ENCODE results near the gene KCNQ2.

KCNQ2 gene

GRCh38 chr20:63431944-63432343 is 40.5 kb downstream of the KCNQ2 start:
- no peak for DNase-seq

DNA sequence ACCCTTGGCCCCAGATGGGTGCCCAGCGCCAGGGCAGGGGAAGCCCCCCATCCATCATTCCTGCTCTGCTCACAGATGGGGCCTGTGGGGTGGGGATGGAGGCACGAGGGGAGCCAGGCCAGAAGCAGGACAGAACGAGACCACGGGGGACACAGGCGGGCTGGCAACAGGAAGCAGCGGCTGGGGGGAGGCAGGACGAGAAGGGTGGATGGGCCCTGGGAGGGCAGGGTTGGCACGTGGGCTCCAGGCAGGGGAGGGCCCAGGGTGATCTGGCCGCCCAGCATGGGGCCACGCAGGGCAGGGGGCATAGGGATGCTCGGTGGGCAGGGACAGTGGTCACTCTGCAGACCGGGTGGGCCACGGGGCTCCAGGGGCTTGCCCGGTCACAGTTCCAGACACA is 41.6 kb downstream of the KCNQ2 start:
- no peak for DNase-seq

- no peak for DNase-seq
Measured at GRCh38 chr20:63429992-63430391, 42.5 kb downstream of the KCNQ2 start.

DNA sequence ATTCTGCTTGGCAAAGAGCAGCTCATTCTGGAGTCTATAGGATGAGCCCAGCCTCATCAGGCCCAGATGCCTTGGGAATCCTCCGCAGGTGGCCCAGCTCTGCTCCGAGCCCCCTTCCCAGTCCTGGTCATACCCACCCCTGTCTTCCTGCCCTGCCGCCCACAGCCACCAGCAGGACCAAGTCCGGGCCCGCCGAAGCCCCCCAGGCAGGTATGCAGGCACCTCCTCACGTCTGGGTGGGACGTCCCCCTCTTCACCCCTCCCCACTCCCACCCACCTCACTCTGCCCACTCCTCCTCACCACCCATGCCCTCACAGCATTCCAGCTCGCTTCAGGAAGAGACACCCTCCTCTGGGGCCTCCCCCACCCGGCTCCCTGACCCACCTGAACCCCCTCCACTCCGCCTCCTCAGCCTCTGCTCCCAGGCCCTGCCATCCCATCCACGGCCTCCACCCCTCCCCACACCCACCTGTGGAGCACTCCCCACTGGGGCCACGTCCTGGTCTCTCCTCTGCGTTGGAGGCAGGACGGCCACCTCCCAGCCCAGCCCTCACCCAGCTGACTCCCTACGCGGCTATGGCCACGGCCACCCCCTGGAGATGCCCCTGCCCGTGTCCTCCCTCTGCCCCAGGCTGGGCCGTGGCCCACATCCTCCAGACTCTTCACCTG is 43.4 kb downstream of the KCNQ2 start:
- no peak for DNase-seq

DNA sequence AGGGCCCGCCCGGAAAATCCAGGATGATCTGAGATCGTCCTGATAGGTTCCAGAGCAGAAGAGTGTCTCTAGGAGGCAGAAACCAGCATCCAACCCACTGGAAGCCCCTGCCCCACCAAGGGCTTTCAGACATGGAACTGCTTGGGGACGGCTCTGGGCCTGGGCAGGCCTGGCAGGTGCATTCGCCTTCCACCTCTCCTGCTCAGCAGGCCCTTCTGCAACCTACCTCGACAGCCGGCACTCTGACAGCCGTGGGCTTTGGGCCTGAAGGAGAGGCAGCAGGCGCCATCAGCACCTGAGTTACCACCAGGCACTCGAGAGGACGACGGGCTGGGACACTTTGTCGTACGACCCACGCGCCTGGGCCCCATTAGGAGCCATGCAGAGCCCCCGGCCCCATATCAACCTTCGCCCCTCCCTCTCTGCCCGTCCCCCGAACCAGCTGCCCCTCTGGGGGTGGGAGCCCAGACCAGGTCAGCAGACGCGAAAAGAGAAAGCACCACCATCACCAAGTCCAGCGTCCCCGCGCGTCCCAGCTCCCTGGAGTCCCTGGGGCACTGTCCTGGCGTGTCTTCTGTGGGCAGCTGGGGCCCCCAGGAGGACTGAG is 44.6 kb downstream of the KCNQ2 start:
- no peak for DNase-seq

DNA sequence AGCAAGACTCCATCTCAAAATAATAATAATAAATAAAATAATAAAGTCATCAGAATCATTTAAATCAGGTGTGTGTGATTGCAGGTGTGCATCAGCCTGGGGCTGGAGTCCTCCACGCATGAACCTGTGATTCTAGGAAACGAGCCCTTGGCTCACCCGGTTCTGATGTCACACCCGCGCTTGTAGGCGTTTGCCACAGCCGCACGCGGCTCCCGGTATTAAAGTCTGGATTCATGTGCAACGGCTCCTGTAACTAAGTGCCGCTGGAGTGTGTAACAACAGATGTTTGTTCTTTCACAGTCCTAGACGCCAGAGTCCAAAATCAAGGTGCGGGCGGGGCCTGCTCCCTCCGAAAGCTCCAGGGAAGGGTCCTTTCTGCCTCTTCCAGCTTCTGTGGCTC is 45.2 kb downstream of the KCNQ2 start:
- DNase-seq, result no peak

DNA sequence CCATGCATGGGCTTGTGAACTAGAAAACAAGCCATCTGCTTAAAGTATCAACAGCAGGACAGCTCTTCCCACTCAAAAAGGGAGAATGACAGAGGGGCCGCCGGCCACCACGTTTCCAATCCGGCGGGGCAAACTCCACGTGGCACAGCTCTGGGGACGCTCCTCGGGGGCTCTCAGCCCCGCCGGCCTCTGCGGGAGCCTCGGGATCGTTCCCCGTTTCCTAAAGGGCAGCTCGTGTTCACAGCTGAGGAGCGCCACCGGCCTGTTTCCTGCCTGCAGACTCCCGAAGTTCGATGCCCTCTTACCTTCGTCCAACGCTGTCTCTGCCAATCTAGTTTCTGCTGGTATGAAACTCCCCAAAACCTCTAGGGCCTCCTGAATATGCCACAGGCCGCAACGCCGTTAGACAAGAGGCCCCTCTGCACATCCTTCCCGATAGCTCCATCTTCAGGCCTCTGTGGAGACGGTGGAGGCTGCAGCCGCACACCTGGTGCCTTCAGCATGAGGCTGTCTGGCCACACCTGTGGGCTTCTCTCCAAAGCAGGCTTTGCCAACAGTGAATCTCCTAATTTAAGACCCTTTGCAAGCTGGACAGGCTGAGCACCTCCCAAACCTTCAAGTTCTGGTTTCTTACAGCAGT is 46.5 kb downstream of the KCNQ2 start:
- DNase-seq, result no peak

DNA sequence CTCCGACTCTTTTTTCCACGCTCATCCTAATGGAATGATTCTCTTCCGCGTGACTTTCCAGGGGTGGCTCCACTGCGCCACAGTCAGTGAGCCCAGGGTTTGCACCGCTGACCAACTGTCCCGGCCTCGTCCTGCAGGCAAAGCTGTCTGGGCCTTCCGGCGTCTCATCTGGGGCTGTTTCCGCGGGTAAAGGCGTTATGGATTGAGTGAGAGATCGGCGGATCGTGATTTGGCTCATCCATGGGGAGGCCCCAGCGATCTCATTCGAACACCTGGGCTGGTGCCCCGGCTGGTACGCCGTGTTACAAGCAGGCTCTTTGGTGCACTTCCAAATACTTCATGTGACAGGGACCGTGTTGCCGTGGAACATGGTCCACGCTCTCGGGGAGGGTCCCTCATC is 47.8 kb downstream of the KCNQ2 start:
- no peak for DNase-seq

- no peak for DNase-seq
Measured at GRCh38 chr20:63423751-63424150, 48.7 kb downstream of the KCNQ2 start.

DNA sequence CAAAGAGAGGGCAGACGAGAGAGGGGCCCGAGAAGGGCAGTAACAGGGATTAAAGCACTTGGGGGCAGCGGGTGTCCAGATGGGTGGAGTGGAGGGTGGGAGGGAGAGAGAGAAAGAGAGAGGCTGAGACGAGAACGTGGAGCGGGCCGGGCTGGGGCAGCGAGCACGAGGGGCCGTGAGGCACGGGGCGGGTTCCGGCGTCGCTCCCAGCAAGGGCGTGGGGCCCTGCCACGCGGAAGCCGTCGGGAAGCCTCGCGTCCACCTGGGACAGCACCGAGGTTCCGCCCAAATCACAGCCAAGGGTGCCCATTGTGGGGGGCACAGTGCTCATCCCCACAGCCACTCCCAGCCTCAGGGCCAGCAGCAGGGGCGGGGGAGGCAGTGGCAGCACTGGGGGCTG is 49.8 kb downstream of the KCNQ2 start:
- no peak for DNase-seq

GRCh38 chr20:63421913-63422312 is 50.5 kb downstream of the KCNQ2 start:
- DNase-seq, result no peak

GRCh38 chr20:63421094-63421692 is 51.3 kb downstream of the KCNQ2 start:
- no peak for DNase-seq

DNA sequence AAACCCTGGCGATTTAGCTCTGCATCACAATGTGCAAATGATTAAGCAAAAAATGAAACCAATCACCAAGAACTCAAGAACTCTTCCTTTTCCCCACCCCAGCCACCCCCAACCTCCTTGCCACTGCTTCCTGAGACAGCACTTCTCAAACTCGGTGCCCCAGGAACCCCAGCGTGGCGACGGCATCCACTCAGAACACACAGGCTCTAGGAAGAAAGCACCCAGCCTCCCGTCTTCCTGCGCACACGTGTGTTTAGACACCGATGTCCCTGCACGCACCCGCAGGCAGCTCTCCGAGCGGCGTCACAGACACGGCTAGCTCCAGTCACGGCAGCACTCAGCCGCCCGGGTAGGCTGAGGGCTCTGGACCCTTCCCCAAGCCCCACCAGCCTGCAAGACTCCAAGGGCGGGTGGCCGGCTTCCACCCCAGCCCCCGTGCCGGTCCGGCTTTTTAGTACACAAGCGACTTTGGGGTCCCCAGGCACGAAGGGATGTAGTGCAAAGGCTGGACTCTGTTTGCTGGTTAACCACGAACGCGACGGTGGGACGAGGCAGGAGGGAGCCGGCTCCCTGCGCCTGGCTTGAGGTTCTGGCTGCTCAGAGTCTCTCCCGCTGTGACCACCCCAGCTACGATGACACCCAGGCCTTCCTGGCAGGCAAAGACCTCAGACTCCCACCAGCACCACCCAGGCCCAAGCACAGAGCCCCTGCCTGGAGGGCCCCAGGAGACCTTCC is 51.9 kb downstream of the KCNQ2 start:
- no peak for DNase-seq

- DNase-seq, result no peak
Measured at GRCh38 chr20:63419299-63419698, 53.2 kb downstream of the KCNQ2 start.

GRCh38 chr20:63418617-63419016 is 53.8 kb downstream of the KCNQ2 start:
- DNase-seq, result no peak

GRCh38 chr20:63417738-63418120 is 54.7 kb downstream of the KCNQ2 start:
- DNase-seq, result no peak

GRCh38 chr20:63417097-63417737 is 55.2 kb downstream of the KCNQ2 start:
- DNase-seq, result no peak

GRCh38 chr20:63416631-63417030 is 55.8 kb downstream of the KCNQ2 start:
- DNase-seq, result no peak

GRCh38 chr20:63415647-63416391 is 56.6 kb downstream of the KCNQ2 start:
- no peak for DNase-seq

- no peak for DNase-seq
Measured at GRCh38 chr20:63414720-63415430, 57.6 kb downstream of the KCNQ2 start.

- no peak for DNase-seq
Measured at GRCh38 chr20:63413963-63414684, 58.3 kb downstream of the KCNQ2 start.

Data from NCI-H1436 treated with DMSO at 0.1 percent for 48 hours (cell line).